GM21423 (cell line): Measurements from ENCODE around the gene TCN2.
A peak's percentile ranks its signal among the peaks of the same experiment; 100 is the strongest.
"Not testable (repeated sequence)": the region's sequence is repeated elsewhere in the genome, so short reads cannot be mapped to it uniquely, and the experiment has no call there.

Experiments used
- ATAC-seq: cut with Tn5 transposase; IDR thresholded peaks from one replicate; pipeline ENCODE4 v1.9.1; 2021; ENCODE audit warnings: mild to moderate bottlenecking, moderate library complexity; ENCODE audit not compliant: unreplicated experiment

Gene TCN2

DNA sequence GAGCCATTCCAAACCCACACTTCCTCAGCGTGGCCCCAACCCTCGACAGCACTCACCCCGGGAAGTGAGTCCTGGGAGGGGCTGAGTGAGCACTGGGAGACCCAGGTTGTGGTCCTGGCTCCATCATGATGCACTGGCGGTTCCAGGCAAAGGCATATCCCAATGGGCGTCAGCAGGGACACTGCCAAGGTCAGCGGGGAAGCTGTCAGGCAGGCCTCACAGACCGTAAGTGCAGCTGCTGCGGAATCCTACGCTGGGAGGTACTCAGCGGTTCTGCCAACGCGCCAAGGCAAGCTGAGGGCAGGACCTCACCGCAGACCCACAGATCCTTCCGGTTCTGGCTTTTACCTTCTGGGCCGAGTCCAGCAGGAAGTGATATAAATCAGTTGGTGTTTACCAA is 31.1 kb upstream of the TCN2 start:
- no peak for ATAC-seq

DNA sequence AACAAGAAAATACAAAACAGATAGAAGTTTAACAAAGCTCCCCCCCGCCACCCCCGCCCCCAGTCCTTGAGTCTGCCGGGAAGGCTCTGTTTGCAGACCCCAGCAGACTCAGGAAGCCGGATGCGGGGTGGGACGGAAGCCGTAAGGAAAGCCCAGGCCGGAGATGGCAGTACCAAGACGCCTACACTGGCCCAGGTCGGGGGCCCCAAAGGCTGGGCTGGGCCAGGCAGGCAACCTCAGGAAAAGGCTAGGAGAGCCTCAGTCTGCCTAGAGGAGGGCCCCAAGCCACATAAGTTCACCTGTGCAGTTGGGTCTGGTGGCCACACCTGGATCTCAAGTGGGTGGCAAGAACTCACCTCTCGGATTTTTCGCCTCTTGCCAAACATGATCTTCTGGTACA is 28.5 kb upstream of the TCN2 start:
- no peak for ATAC-seq

DNA sequence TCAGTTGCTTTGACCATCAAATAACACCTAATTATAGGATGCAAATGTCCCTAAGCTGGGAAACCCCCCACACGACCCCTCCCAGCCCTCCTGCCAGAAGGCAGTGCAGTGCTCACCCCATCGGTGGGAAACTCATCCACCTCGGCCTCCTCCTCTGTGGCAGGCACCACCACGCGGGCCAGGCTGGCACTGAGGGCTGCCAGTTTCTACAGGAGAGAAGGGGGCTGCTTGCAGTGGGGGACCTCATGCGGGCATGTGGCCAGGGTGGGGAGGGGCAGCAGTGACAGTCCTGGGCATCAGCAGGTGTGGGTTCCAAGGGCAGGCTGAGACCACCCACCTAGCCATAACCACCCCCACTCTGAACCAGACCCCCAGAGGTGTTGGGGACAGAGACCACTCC is 26.1 kb upstream of the TCN2 start:
- no peak for ATAC-seq

DNA sequence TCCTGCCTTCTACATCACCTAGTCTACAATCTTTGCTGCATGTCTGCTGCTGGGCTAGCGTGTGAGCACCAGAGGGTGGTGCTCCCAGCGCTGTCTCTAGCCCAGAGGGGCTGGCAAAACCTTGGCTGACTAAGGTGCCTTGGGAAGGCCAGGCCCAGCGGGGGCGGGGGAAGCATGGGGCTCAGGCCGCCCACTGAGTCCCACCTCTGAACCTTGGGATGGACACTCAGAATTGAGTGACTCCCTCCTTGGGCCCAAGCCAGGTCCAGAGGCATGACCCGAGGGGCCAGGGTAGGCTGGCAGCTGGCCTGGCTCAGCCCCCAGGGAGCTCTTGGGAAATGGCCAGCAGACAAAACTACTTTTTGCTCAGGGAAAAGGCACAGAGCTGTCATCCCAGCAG is 24.9 kb upstream of the TCN2 start:
- no peak for ATAC-seq

DNA sequence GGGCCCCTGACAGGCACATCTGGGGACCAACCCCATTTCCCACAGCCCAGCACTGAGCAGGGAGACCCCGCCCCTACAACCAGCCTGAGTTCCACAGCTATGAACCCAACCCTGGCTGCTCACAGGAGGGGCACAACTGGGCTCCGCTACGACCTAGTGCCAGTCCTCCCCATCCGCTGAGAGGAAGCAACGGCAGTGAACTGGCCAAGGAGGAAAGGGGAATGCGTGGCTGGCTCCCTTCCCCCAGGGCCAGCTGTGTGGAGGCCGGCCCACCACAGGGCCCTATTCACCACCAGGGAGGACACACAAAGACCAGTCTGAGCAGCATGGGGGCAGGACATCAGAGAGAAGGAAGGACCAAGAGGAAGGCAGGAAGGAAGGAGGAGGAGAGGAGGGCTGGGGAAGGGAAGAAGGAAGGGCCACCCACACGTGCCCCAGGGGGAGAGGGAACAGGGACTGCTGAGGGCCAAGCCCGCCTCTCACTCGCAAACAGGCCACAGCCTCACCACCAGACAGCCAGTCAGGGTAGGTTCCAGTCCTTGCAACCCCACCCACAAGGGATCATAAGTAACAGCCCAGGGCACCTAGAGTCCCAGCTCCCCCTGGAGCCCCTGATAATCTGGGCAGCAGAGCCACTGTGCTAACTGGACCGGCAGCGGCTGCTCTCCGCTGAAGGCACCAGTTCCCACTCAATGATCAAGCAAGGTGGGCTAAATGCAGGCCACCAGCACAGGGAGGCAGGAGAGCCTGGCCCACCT is 24.0 kb upstream of the TCN2 start:
- no peak for ATAC-seq

DNA sequence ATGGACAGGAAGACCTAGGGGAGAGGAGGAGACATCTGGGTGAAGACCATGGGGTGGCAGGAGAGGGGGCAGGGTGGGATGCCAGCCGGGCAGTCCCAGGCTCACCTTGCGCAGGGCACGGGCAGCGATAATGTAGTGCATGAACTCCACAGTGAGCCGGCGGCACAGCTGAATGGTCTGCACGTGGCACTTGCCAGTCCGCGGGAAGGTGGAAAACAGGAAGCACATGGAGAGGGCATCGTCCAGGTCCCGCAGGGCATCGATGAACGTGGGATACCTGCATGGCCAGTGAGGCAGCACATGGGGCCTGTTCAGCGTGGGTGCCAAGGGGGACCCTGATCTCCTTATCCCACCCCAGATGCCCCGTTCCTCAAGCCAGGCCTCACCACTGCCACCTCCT is 22.5 kb upstream of the TCN2 start:
- ATAC-seq = no peak

DNA sequence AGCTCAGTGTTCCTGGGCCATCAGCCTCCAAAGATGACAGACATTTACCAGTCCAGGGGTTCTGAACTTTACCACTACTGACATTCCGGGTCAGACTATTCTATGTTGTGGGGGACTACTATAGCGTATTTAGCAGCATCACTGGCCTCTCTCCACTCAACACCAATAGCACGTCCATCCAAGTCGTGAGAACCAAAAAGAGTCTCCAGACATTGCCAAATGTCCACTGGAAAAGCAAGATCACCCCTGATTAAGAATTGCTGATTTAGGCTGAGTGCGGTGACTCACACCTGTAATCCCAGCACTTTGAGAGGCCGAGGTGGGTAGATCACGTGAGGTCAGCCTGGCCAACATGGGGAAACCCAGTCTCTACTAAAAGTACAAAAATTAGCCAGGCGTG is 20.6 kb upstream of the TCN2 start:
- no peak for ATAC-seq

DNA sequence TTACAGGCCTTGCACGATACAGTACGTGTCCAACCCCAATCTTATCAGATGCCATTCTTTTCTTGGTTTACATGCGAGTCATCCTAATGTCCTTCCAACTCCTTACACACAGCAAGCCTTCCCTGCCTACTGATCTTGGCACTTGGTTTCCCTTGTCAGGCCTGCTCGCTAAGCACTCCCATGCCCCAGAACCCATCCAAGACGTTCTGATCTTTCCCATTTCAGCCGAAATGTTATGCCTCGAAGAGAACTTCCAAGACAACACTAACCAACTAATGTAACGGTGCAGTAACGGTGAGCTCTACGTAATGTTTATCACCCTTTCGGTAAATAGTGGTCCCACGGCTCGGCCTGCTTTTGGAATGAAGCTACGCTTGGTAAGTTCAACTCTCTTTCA is 15.8 kb upstream of the TCN2 start:
- ATAC-seq = no peak

DNA sequence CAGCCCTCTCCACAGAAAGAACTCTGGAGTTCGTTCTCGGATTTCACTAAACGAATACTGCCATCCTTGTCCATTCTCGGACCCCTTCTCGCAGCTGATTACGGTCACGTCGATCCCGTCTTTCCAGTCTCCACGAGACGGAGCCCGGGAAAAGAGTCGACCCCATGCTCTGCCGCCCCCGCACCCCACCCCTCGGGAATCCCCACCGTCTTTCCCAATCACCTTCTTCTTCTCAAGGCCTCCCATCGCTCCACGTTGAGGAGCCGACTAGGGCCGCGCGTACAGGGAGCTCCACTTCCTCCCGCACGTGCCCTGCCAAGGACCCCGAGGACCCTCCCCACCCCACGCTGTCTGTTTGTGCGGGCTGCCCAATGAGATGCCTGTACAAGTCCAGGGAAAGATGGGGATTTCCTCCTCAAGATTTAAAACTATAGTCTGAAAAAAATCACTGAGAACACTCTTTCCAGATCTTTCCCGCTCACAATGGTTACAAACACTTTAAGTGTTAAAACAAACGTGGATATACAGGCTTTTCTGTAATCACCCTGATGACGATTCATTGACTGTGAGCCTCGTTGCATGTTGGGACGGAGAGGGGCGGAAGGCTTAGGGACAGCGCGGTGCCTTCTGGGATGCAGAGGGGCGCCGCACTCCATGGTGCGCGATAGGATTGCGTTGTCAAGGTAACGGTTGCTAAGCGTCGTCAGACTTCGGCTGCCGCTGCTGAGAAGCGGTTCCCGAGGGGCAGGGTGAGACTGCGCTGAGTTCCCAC is 15.2 kb upstream of the TCN2 start, which contains the start of gene PES1:
PES1 (minus strand) TSS at position 323 of the 772 bp plus-strand sequence; CDS start at position 246, 77 bp downstream.
- peak; percentile 98 for ATAC-seq

DNA sequence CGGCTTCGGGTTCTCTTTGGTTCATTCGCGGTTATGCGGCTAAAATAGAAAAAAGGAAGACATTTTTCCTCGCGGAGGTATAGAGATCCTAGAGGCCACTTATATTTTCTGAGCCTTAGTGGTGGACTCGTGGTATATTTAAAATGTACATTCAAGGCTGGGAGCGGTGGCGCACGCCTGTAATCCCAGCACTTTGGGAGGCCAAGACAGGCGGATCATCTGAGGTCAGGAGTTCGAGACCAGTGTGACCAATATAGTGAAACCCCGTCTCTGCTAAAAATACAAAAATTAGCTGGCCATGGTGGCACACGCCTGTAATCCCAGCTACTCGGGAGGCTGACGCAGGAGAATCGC is 14.6 kb upstream of the TCN2 start:
- ATAC-seq = not testable (repeated sequence)

DNA sequence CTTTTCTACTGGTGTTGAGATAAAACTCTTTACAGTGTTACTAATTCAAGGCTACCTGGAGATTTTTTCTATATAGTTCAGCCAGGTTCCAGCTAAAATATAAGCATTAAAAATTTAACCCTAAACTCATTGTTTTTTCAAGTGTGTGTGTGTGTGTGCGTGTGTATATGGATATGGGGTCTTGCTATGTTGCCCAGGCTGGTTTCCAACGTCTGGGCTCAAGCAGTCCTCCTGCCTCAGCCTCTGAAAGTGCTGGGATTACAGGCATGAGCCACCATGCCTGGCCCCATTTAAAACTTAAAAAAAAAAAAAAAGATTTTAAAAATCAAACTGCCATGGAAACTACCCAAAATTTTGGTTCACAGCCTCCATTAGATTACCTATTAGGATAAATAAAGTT is 10.8 kb upstream of the TCN2 start:
- no peak for ATAC-seq

DNA sequence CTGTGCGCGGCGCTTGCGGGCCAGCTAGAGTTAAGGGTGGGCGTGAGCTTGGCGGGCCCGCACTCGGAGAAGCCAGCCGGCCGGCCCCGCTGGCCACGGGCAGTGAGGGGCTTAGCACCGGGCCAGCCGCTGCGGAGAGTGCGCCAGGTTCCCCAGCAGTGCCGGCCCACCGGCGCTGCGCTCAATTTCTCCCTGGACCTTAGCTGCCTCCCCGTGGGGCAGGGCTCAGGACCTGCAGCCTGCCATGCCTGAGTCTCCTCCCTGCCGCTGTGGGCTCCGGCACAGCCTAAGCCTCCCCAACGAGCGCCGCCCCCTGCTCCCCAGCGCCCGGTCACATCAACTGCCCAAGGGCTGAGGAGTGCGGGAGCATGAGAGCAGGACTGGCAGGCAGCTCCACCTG is 10.1 kb upstream of the TCN2 start:
- ATAC-seq = no peak

DNA sequence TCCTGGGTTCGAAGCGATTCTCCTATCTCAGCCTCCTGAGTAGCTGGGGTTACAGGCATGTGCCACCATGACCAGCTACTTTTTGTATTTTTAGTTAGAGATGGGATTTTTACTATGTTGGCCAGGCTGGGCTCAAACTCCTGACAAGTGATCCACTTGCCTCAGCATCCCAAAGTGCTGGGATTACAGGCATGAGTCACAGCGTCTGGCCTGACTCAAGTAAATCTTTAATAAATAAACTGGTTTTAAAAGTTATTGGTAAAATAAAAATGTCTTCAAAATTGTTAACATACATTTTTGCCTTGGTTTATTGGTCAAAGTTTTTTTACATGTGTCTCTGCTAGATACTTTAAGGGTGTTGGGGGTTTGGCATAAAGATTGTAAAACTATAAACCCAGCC is 8.0 kb upstream of the TCN2 start:
- ATAC-seq = no peak

DNA sequence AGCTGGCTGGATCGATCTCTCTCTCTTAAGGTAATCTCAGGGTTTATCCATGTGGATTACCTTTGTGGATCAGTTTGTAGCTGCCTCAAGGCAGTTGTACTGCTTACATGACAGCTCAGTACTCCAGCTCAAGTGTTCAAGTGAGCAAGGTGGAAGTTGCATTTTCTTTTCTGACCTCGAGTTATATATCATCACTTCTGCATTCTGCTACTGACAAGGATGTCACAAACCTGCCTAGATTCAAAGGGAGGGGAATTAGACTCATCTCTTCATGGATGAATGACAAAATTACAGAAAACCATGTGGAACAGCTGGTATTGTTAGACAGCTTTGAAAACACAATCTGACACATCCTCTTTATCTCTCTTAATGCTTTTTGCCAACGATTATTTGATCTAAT is 6.1 kb upstream of the TCN2 start:
- ATAC-seq = no peak

DNA sequence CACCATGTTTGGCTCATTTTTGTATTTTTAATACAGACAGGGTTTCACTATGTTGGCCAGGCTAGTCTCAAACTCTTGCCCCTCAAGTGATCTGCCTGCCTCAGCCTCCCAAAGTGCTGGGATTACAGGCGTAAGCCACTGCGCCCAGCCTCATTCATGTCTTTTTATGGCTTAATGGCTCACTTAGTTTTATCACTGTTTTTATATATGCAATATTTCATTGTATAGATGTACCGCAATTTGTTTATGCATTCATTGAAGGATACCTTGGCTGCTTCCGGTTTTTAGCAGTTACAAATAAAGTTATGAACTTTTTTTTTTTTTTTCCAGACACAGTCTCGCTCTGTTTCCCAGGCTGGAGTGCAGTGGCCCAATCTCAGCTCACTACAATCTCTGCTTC is 5.5 kb upstream of the TCN2 start:
- no peak for ATAC-seq

DNA sequence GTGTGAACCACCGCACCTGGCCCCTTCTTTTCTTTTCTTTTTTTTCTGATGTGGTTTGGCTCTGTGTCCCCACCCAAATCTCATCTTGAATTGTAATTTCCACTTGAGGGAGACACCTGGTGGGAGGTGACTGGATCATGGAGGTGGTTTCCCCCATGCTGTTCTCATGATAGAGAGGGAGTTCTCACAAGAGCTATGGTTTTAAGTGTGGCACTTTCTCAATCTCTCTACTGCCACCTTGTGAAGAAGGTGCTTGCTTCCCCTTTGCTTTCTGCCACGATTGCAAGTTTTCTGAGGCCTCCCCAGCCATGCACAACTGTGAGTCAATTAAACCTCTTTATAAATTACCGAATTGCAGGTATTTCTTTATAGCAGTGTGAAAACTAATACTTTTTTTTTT is 4.9 kb upstream of the TCN2 start:
- ATAC-seq = no peak

DNA sequence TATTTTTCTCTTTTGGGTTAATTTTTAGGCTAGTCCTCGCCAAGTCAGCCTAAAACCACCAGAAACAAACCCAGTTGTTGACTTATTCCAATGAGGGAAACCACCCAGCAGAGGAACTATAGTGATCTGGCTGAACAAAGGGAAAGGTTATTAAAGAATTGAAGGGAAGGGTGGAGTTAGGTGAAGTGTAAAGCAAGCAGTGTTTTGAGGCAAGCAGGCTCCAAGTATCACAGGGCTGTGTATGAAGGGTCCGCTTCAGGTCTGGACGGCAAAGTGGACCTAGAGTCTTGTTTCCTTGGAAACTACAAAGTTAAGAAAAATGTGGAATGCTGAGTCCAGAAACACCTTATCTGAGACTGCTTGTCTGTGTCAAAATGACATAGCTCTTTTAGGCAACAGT is 3.2 kb upstream of the TCN2 start:
- no peak for ATAC-seq

DNA sequence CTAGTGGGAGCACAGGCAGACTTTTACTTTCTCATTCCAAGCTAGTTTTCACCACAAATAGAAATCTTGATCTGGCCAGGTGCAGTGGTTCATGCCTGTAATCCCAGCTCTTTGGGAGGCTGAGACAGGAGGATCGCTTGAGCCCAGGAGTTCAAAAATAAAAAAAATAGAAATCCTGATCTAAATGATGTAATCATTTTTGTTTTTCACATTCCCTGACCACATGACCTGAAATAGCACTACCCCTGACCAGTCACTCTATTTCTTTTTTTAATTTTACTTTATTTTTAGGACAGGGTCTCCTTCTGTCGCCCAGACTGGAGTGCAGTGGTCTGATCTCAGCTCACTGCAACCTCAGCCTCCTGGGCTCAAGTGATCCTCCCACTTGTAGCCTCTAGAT is 2.3 kb upstream of the TCN2 start:
- no peak for ATAC-seq

DNA sequence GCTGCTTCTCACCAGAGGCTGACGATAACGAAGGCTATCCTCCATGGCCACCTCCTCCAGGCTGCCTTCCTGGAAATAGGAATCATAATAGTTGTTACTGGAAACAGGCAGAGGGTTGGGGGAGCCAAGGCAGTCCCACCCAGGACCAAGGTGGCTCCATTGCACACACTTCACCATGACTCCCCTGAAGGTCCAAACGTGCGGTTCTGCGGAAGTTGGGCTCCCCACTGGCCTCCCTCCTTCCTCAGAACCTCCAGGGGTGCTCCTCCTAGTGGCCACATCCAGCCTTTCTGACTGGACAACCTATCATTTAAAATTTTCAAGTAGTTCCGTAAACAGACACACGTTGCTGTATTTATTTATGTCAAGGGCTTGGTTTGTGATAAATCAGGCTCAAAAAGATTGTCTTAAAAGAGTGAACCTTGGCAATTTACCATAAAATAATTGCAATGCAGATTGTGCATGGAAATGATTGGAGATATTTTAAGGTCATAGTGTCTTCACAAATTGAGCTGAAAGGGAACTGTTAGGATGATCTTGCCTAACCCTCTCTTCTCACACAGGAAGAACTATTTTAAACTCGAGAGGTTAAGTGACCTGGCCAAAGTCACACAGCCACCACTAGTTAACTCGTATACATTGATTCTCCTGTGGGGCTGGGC is 1.4 kb upstream of the TCN2 start:
- ATAC-seq = no peak

DNA sequence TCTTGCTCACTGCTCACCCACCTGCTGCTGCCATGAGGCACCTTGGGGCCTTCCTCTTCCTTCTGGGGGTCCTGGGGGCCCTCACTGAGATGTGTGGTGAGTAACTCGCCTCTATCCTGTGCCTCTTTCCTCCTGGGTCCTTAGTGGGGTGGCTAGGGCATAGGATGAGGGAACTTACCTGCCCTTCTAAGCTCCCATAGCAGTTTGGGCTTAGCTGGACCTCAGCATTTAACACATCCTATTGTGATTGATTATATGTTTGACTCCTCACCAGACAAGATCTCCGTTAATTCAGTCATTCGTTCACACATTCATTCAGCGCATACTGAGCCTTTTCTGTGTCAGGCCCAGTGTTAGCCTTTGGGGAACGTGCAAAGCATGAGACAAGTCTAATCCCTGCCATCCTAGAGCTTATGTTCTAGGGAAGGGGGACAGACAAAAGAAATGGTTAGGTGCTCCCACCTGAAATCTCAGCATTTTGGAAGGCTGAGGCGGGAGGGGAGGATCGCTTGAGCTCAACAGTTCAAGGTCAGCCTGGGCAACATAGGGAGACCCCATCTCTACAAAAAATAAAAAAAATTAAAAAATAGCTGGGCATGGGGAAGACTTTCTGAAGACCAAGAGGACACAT is 441 bp downstream of the TCN2 start:
- ATAC-seq = no peak

DNA sequence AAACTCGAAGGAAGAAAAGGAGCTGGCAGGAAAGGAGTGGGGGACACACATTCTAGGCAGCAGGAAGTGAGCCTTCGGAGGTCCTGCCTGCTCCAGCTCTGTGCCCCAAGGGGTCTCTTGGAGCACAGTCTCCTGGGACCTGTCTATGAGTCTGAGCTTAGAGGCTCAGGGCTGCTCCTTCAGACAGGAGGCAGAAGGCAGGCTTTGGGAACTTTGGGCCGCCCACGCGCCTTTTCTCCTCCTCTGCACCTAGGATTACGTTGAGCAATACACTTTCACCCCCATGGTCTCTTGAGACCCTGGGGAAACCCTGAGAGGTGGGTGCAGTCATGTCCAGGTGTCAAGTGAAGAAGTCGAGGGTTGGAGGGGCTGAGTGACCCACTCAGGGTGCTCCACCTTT is 965 bp downstream of the TCN2 start:
- no peak for ATAC-seq
